ENCODE results near the gene GRK6.
"Not testable (repeated sequence)": the region's sequence is repeated elsewhere in the genome, so short reads cannot be mapped to it uniquely, and the experiment has no call there.

The GRK6 gene

DNA sequence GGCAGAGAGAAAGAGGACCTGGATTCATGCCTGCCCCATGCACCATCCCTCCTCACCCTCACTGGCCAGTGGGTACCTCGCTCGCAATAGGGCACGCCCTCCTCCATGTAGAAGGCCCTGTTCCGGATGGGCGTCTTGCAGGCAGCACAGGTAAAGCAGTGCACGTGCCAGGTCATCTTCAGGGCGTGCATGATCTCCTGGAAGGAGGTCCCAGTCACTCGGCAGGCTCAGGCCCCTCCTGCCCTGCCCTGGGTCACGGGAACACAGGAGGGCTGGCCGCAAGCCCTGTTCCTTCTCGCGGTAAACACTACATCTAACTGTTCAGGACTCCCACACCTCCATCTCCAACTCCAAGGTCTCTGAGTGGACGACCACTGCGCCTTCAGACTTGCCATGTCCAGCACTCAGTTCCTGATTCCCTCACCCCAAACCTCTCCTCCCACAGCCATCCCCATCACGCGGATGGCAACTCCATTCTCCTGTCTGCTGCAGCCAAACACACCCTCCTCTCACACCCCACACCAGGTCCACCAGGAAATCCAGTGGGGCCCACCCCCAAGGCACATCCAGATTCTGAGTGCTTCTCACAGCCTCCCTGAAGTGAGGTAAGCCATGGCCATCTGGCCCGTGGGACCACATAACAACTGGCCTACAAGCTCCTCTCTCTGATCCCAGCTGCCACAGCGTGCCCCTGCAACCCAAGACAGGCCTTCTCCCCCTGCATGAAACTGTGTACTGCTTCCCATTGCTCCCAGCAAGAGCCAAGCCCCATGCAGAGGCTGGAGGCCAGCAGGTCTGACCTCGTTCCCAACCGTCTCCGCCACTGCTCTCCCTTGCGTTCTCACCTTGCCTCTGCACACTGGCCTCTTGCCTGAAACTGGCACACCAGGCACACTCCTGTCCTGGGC is 57.8 kb downstream of the GRK6 start:
- Histone ChIP-seq H3K27ac (ENCODE audit: low read length) (no peak overlapping the region), H3K4me1 (ENCODE audit: control insufficient read depth, insufficient read depth, low read length) (no peaks in the 10 kb centered on the region), H3K9me3 (ENCODE audit: control insufficient read depth, insufficient read depth, low read length) (no peaks in the 10 kb centered on the region), H3K27me3 (ENCODE audit: control insufficient read depth, insufficient read depth, low read length) (no peaks in the 10 kb centered on the region), H3K36me3 (ENCODE audit: control insufficient read depth, insufficient read depth, low read length) (peaks cover 32% of the 10 kb centered on the region), H3K4me3 (ENCODE audit: low read length) (no peak overlapping the region)
- no peak for DNase-seq (ENCODE audit: low read depth, low spot score)
- WGBS (ENCODE audit: insufficient coverage, insufficient read length), result no CpG with 5 or more reads among the region's 22 CpGs

DNA sequence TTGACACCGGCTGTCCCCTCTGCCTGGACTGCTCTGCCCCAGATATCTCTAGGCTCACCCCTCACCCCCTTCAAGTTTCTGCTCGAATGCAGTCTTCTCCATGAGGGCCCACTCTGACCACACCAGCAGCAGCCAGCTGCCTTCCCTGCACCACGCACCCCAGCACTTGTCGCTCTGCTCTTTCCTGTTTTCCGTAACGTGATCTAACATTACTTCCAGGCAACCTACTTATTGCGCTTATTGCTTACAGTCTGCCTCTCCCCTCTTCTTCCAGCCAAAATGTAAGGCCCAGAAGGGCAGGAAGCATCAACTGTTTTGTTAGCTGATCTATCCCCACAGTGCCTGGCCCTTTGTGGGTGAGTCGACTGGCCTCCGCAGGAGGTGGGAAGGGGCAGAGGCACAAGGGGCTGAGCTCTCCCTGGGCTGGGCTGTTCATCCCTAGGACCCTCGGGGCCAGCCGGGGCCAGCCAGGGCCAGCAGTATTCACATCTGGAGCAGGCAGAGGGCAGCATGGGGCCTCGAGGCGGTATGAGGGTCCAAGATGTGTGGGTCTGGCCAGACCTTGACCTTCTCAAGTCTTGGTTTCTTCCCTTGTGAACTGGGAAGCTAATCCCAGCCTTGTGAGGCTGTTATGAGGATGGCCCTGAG is 58.5 kb downstream of the GRK6 start:
- WGBS (ENCODE audit: insufficient coverage, insufficient read length), result no CpG with 5 or more reads among the region's 13 CpGs
- no peaks in the 10 kb centered on the region for H3K4me1 ChIP-seq (ENCODE audit: control insufficient read depth, insufficient read depth, low read length)
- H3K27me3 ChIP-seq (ENCODE audit: control insufficient read depth, insufficient read depth, low read length), result no peaks in the 10 kb centered on the region
- H3K27ac ChIP-seq (ENCODE audit: low read length), result no peak overlapping the region
- H3K4me3 ChIP-seq (ENCODE audit: low read length), result no peak overlapping the region
- H3K9me3 ChIP-seq (ENCODE audit: control insufficient read depth, insufficient read depth, low read length), result no peaks in the 10 kb centered on the region
- DNase-seq (ENCODE audit: low read depth, low spot score), result no peak
- peaks cover 38% of the 10 kb centered on the region for H3K36me3 ChIP-seq (ENCODE audit: control insufficient read depth, insufficient read depth, low read length)

DNA sequence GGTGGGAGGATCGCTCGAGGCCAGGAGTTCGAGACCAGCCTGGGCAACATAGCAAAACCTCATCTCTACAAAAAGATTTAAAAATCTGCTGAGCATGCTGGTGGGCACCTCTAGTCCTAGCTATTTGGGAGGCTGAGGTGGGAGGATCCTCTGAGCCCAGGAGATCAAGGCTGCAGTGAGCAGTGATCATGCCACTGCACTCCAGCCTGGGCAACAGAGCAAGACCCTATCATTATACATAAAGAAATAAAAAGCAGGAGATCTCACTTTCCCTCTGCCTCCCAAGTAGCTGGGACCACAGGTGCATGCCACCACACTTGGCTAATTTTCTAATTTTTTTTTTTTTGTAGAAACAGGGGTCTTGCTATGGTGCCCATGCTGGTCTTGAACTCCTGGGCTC is 59.3 kb downstream of the GRK6 start:
- not testable (repeated sequence) for DNase-seq (ENCODE audit: low read depth, low spot score); H3K27ac ChIP-seq (ENCODE audit: low read length); H3K9me3 ChIP-seq (ENCODE audit: control insufficient read depth, insufficient read depth, low read length); H3K4me1 ChIP-seq (ENCODE audit: control insufficient read depth, insufficient read depth, low read length); H3K27me3 ChIP-seq (ENCODE audit: control insufficient read depth, insufficient read depth, low read length); H3K4me3 ChIP-seq (ENCODE audit: low read length)
- H3K36me3 ChIP-seq (ENCODE audit: control insufficient read depth, insufficient read depth, low read length), result peaks cover 45% of the 10 kb centered on the region
- no CpG with 5 or more reads among the region's 3 CpGs for WGBS (ENCODE audit: insufficient coverage, insufficient read length)

- no peak for DNase-seq (ENCODE audit: low read depth, low spot score)
- Histone ChIP-seq H3K9me3 (ENCODE audit: control insufficient read depth, insufficient read depth, low read length) (no peaks in the 10 kb centered on the region), H3K36me3 (ENCODE audit: control insufficient read depth, insufficient read depth, low read length) (peaks cover 50% of the 10 kb centered on the region), H3K27ac (ENCODE audit: low read length) (no peak overlapping the region), H3K4me3 (ENCODE audit: low read length) (no peak overlapping the region), H3K4me1 (ENCODE audit: control insufficient read depth, insufficient read depth, low read length) (no peaks in the 10 kb centered on the region), H3K27me3 (ENCODE audit: control insufficient read depth, insufficient read depth, low read length) (no peaks in the 10 kb centered on the region)
- WGBS (ENCODE audit: insufficient coverage, insufficient read length), result no CpG with 5 or more reads among the region's 3 CpGs
Measured at GRCh38 chr5:177486256-177486655, 59.8 kb downstream of the GRK6 start.

DNA sequence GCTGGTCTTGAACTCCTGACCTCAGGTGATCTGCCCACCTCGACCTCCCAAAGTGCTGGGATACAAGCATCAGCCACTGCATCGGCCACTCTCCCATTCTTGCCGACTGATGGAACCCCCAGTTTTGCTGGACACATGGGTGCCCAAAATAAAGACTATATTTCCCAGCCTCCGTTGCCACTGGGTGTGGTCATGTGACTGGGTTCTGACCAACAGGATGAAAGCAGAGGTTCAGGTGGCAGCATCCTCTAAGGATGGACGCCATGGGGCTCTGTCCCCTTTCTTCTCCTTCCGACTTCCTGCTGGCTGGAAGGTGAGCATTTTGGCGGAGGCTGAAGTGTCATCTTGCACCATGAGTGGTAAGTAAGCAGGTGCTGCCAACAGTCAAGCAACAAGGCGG is 60.7 kb downstream of the GRK6 start:
- Histone ChIP-seq H3K4me3 (ENCODE audit: low read length) (no peak overlapping the region), H3K4me1 (ENCODE audit: control insufficient read depth, insufficient read depth, low read length) (0 out of 2 replicates have a peak, but pooled peaks cover 1% of the 10 kb centered on the region), H3K9me3 (ENCODE audit: control insufficient read depth, insufficient read depth, low read length) (no peaks in the 10 kb centered on the region), H3K27me3 (ENCODE audit: control insufficient read depth, insufficient read depth, low read length) (no peaks in the 10 kb centered on the region), H3K36me3 (ENCODE audit: control insufficient read depth, insufficient read depth, low read length) (peaks cover 53% of the 10 kb centered on the region), H3K27ac (ENCODE audit: low read length) (no peak overlapping the region)
- DNase-seq (ENCODE audit: low read depth, low spot score), result no peak
- no CpG with 5 or more reads among the region's 8 CpGs for WGBS (ENCODE audit: insufficient coverage, insufficient read length)

DNA sequence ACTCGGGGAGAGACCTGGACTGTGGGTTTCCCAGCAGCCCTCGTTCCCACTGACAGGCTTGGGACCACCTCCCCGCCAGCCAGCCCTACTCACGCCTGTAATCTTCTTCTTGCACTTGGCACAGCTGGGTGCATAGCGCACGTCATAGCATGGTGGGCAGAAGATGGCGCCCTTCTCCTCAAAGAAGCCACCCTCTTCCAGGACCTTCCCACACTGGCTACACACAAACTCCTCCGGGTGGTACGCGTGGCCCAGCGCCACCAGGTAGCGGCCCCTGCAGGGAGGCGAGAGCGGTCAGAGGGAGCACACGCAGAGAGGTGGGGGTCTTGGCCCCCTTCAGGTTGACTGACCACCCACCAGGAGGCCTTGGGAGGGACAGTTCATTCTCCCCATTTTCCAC is 61.5 kb downstream of the GRK6 start:
- H3K9me3 ChIP-seq (ENCODE audit: control insufficient read depth, insufficient read depth, low read length), result no peaks in the 10 kb centered on the region
- DNase-seq (ENCODE audit: low read depth, low spot score), result no peak
- H3K27me3 ChIP-seq (ENCODE audit: control insufficient read depth, insufficient read depth, low read length), result no peaks in the 10 kb centered on the region
- peaks cover 53% of the 10 kb centered on the region for H3K36me3 ChIP-seq (ENCODE audit: control insufficient read depth, insufficient read depth, low read length)
- H3K4me1 ChIP-seq (ENCODE audit: control insufficient read depth, insufficient read depth, low read length), result 0 out of 2 replicates have a peak, but pooled peaks cover 2% of the 10 kb centered on the region
- WGBS (ENCODE audit: insufficient coverage, insufficient read length), result no CpG with 5 or more reads among the region's 15 CpGs
- H3K4me3 ChIP-seq (ENCODE audit: low read length), result no peak overlapping the region
- no peak overlapping the region for H3K27ac ChIP-seq (ENCODE audit: low read length)

DNA sequence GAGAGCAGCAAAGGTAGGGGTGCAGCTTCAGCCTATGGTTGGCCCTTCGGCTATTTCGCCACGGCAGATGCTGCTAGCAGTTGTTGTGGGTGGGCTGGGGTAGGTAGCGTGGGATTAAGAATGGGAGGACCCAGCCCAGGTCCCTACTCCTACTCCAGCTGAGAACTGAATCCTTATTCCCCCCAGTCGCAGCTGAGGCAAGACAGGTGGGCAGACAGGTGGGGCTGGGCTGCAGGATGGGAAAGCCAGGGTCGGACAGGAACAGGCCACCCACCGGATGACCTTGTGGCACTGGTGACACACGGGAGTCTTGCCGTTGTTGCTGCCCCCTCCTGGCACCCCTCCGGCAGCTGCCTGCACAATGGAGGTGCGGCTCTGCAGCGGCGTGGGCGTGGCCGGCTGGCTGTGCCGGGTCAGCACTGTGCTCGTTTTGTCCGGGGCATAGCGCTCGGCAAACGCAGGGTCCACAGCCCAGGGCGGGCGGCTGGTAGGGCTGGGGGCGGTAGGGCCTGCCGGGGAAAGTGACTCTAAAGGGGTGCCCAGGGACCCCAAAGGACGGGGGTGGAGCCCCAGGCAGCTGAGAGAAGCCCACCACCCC is 62.7 kb downstream of the GRK6 start:
- Histone ChIP-seq H3K27ac (ENCODE audit: low read length) (no peak overlapping the region), H3K36me3 (ENCODE audit: control insufficient read depth, insufficient read depth, low read length) (peaks cover 43% of the 10 kb centered on the region), H3K27me3 (ENCODE audit: control insufficient read depth, insufficient read depth, low read length) (no peaks in the 10 kb centered on the region), H3K9me3 (ENCODE audit: control insufficient read depth, insufficient read depth, low read length) (no peaks in the 10 kb centered on the region), H3K4me3 (ENCODE audit: low read length) (no peak overlapping the region), H3K4me1 (ENCODE audit: control insufficient read depth, insufficient read depth, low read length) (0 out of 2 replicates have a peak, but pooled peaks cover 2% of the 10 kb centered on the region)
- no CpG with 5 or more reads among the region's 26 CpGs for WGBS (ENCODE audit: insufficient coverage, insufficient read length)
- DNase-seq (ENCODE audit: low read depth, low spot score), result no peak

DNA sequence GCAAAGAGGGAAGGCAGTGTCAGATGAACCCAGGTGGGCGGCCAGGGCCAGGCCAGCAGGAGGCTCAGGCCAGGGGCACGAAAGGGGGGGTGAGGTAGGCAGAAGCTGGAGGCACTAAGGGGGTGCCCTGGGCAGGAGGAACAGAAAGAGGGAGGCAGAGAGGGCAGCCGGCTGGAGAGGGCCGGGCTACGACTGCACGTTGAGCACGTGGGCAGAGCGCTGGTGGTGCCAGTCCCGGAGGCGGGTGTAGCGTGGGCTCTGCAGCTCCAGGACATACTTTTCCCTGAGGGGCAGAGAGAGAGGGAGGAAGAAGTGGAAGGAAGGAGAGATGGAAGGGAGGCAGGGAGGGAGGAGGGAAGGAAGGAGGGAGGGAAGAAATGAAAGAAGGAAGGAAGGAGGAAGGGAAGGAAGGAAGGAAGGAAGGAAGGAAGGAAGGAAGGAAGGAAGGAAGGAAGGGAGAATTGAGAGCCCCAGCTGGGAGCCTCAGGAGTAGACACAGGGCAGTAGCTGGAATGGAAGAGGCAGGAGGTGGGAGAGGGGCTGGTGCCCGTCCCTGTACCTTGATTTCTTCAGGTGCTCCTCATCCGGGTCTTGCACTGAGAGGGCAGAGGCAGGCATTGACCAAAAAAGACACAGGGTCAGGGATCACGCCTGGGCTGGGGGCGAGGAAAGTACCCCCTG is 64.0 kb downstream of the GRK6 start:
- no peak overlapping the region for H3K4me3 ChIP-seq (ENCODE audit: low read length)
- peaks cover 8% of the 10 kb centered on the region for H3K4me1 ChIP-seq (ENCODE audit: control insufficient read depth, insufficient read depth, low read length)
- no peak overlapping the region for H3K27ac ChIP-seq (ENCODE audit: low read length)
- no peaks in the 10 kb centered on the region for H3K9me3 ChIP-seq (ENCODE audit: control insufficient read depth, insufficient read depth, low read length)
- peaks cover 38% of the 10 kb centered on the region for H3K36me3 ChIP-seq (ENCODE audit: control insufficient read depth, insufficient read depth, low read length)
- H3K27me3 ChIP-seq (ENCODE audit: control insufficient read depth, insufficient read depth, low read length), result no peaks in the 10 kb centered on the region
- no peak for DNase-seq (ENCODE audit: low read depth, low spot score)
- no CpG with 5 or more reads among the region's 15 CpGs for WGBS (ENCODE audit: insufficient coverage, insufficient read length)

DNA sequence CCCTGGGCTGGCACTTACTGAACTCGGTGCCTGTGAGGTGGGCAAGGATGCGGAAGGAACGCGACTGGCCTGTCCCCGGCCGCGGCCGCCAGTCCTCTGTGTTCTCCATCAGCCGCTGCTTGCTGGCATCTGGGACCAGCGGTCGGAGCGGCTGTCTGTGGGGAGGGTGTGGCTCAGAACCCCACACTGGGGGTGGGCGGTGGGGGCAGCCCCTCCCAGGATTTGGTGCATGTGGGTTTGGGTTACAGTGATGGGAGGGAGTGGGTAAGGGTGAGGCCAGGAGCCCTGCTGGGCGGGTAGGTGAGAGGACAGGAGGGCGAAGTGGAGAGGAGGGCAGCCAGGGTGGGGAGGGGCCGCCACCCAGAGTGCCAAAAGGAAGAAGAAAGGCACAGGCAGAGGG is 64.5 kb downstream of the GRK6 start:
- no peaks in the 10 kb centered on the region for H3K9me3 ChIP-seq (ENCODE audit: control insufficient read depth, insufficient read depth, low read length)
- H3K36me3 ChIP-seq (ENCODE audit: control insufficient read depth, insufficient read depth, low read length), result peaks cover 38% of the 10 kb centered on the region
- DNase-seq (ENCODE audit: low read depth, low spot score), result no peak
- H3K4me1 ChIP-seq (ENCODE audit: control insufficient read depth, insufficient read depth, low read length), result peaks cover 11% of the 10 kb centered on the region
- H3K27me3 ChIP-seq (ENCODE audit: control insufficient read depth, insufficient read depth, low read length), result no peaks in the 10 kb centered on the region
- H3K27ac ChIP-seq (ENCODE audit: low read length), result no peak overlapping the region
- no CpG with 5 or more reads among the region's 16 CpGs for WGBS (ENCODE audit: insufficient coverage, insufficient read length)
- no peak overlapping the region for H3K4me3 ChIP-seq (ENCODE audit: low read length)

GRCh38 chr5:177491429-177491945 is 65.0 kb downstream of the GRK6 start:
- H3K4me1 ChIP-seq (ENCODE audit: control insufficient read depth, insufficient read depth, low read length), result peaks cover 11% of the 10 kb centered on the region

More at GRCh38 chr5:177491429-177491945, 65.0 kb downstream of the GRK6 start:
- Histone ChIP-seq H3K9me3 (ENCODE audit: control insufficient read depth, insufficient read depth, low read length) (no peaks in the 10 kb centered on the region), H3K27ac (ENCODE audit: low read length) (no peak overlapping the region), H3K27me3 (ENCODE audit: control insufficient read depth, insufficient read depth, low read length) (no peaks in the 10 kb centered on the region), H3K4me3 (ENCODE audit: low read length) (no peak overlapping the region), H3K36me3 (ENCODE audit: control insufficient read depth, insufficient read depth, low read length) (peaks cover 38% of the 10 kb centered on the region)
- WGBS (ENCODE audit: insufficient coverage, insufficient read length), result no CpG with 5 or more reads among the region's 43 CpGs
- DNase-seq (ENCODE audit: low read depth, low spot score), result no peak

Measured in iPS DF 6.9 (cell line).